Stimulated activated CD8-positive, alpha-beta memory T cell treated with anti-CD3 and anti-CD28 coated beads, Interleukin-12 subunit alpha, Interleukin-12 subunit beta, amount 100 ng/mL, for 24 hours (primary cell): ENCODE results near the gene FLG2.
"Not testable (repeated sequence)": the region's sequence is repeated elsewhere in the genome, so short reads cannot be mapped to it uniquely, and the experiment has no call there.

Experiments
- DNase-seq: peaks from one replicate; pipeline ENCODE4 v3.0.0-alpha.2; 2020; ENCODE audit errors: extremely low read depth

The FLG2 gene

GRCh38 chr1:152312169-152312568 is 47.6 kb downstream of the FLG2 start:
- DNase-seq = not testable (repeated sequence)

GRCh38 chr1:152309955-152310354 is 49.9 kb downstream of the FLG2 start:
- DNase-seq = no peak

GRCh38 chr1:152309320-152309901 is 50.4 kb downstream of the FLG2 start:
- DNase-seq = not testable (repeated sequence)

GRCh38 chr1:152308758-152309157 is 51.0 kb downstream of the FLG2 start:
- DNase-seq = not testable (repeated sequence)

- not testable (repeated sequence) for DNase-seq
These were observed 51.8 kb downstream of the FLG2 start for GRCh38 chr1:152307970-152308369.

- DNase-seq = not testable (repeated sequence)
These were observed 53.7 kb downstream of the FLG2 start for GRCh38 chr1:152306123-152306522.

- DNase-seq = not testable (repeated sequence)
These were observed 55.0 kb downstream of the FLG2 start for GRCh38 chr1:152304773-152305172.

GRCh38 chr1:152303139-152303872 is 56.5 kb downstream of the FLG2 start:
- not testable (repeated sequence) for DNase-seq
